Breast epithelium (tissue), 3 donors: ENCODE results near the gene MYH6.

Source experiments
- POLR2AphosphoS5 ChIP-seq, 3 donors: sonication (generic); formaldehyde crosslinking; IDR thresholded peaks; one replicate each; pipeline ENCODE4 v1.6.1; 2017; ENCODE audit warnings: antibody characterized with exemption in 3 of 3
- TF ChIP-seq, protein P1 (sequence below), 3 donors: fragments of 450-650 bp; IDR thresholded peaks; one replicate each; pipeline ENCODE4 v1.5.1; 2016 to 2017; ENCODE audit warnings: antibody characterized with exemption in 3 of 3, mild to moderate bottlenecking in 3 of 3, moderate library complexity in 3 of 3

DNA sequence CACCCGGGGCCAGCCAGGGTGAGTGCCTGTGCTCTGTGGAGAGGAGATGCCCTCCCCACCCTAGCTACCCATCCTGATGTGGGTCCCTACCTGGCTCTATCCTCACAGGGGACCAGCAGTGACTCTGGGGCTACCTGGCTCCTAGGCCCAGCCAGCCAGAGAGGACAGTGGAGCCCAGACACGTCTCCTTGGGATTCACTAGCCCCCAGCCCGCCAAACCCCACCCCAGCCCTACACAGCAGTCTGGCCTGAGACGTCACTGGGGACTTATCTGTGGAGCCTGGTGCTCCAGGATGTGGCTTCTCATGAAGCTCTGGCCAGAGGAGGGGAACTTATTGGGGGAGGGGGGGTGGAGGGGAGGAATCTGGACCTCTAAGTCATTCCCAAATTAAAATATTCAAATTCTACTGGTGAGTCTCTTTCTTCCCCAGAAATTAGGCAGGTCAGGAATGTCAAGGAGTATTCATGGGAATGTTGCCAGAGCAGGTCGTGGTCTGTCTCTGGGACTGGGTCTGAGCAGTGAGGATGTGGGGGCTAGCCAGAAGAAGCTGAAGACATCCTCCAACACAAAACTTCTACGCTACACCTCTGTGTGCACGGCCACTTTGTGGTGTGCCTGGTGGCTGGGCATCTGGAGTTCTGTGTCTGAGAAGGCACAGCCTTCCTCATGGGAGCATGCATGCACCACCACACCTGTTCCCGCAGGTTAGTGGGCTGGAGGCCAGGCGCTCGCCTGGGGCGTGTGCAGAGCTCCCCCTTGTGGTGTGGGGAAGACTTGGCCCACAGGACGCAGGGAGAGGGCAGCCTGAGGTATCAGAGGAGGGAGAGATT lies 28.5 kb downstream of the MYH6 start:
- TF ChIP-seq, protein P1, sequence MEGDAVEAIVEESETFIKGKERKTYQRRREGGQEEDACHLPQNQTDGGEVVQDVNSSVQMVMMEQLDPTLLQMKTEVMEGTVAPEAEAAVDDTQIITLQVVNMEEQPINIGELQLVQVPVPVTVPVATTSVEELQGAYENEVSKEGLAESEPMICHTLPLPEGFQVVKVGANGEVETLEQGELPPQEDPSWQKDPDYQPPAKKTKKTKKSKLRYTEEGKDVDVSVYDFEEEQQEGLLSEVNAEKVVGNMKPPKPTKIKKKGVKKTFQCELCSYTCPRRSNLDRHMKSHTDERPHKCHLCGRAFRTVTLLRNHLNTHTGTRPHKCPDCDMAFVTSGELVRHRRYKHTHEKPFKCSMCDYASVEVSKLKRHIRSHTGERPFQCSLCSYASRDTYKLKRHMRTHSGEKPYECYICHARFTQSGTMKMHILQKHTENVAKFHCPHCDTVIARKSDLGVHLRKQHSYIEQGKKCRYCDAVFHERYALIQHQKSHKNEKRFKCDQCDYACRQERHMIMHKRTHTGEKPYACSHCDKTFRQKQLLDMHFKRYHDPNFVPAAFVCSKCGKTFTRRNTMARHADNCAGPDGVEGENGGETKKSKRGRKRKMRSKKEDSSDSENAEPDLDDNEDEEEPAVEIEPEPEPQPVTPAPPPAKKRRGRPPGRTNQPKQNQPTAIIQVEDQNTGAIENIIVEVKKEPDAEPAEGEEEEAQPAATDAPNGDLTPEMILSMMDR (IDR thresholded peaks at IDR 0.05) = peak; percentile 63 to 96 (median 86)
- TF ChIP-seq POLR2AphosphoS5 (IDR thresholded peaks at IDR 0.05) = peak; percentile 60 to 80 (median 62)
